ENCODE data around the gene THSD4.

THSD4 gene

DNA sequence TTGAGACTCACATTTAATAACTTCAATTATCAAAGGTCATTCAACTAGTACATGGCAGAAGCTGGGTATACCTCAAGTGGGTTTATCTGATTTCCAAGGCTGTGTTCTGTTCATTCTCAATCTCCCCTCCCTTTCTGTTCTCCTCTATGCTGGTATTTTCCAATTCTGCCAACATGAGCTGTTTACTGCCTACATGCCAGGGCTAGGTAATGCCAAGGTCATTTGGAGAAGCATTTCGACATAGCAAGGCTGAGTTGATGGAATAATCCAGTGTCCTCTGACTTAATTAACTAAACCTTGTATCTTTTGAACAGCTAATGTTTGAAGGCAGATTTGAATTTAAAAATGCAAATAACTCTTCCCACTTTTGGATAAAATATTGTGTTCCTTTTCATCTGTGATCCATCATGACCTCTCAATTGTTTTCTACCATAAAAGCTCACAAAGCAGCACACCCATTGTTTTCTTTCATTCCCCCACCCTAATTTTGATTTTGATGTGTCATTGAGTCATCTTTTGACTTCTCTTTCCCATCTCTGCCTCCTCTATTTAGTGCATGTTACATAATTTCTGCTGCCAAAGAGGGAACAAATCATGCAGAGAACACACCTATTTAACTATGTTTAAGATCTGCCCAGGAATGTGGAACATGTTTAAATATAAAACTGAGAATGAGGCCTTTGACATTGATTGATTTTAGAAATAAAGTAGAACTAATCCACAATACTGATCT, 386.2 kb downstream of the THSD4 start:
- peak; percentile 7 to 24 for DNase-seq (ENCODE audit: low read depth in 1 of 2, low spot score in 1 of 2)
- TF ChIP-seq JUND (IDR thresholded peaks at IDR 0.05; ENCODE audit: low read depth): no peak
- in situ Hi-C loops (cut with HindIII; ENCODE audit: low pct_unique_long_range_greater_than_20kb, low sequenced_read_pairs): no loop called here

DNA sequence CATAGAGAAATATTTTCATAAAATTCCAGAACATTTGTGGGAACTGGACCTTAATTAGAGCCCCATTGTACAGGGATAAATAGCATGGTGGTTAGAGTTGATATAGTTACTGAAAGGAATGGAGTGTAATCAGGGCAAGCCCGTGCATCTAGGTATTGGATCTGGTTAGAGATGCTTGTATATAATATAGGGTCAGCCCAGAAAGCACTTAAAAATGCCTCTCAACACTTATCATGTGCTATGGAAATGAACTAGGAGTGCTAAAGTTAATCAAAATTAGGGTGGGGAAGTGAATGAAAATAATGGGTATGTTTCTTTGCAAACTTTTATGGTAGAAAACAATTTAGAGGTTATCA, 386.8 kb downstream of the THSD4 start:
- in situ Hi-C loops (cut with HindIII; ENCODE audit: low pct_unique_long_range_greater_than_20kb, low sequenced_read_pairs): no loop called here
- no peak for DNase-seq (ENCODE audit: low read depth in 1 of 2, low spot score in 1 of 2)
- no peak for TF ChIP-seq JUND (IDR thresholded peaks at IDR 0.05; ENCODE audit: low read depth)

GRCh38 chr15:71505962-71506361, 390.7 kb downstream of the THSD4 start:
- TF ChIP-seq JUND (IDR thresholded peaks at IDR 0.05; ENCODE audit: low read depth): no peak
- DNase-seq (ENCODE audit: low read depth in 1 of 2, low spot score in 1 of 2): no peak
- in situ Hi-C loops (cut with HindIII; ENCODE audit: low pct_unique_long_range_greater_than_20kb, low sequenced_read_pairs): no loop called here

- in situ Hi-C loops (cut with HindIII; ENCODE audit: low pct_unique_long_range_greater_than_20kb, low sequenced_read_pairs): no loop called here
- DNase-seq (ENCODE audit: low read depth in 1 of 2, low spot score in 1 of 2): no peak
- no peak for TF ChIP-seq JUND (IDR thresholded peaks at IDR 0.05; ENCODE audit: low read depth)
Measured at GRCh38 chr15:71506946-71507345, 391.7 kb downstream of the THSD4 start.

GRCh38 chr15:71508081-71508682, 392.9 kb downstream of the THSD4 start:
- peak; percentile 2 to 72 for DNase-seq (ENCODE audit: low read depth in 1 of 2, low spot score in 1 of 2)
- in situ Hi-C loops (cut with HindIII; ENCODE audit: low pct_unique_long_range_greater_than_20kb, low sequenced_read_pairs): no loop called here
- TF ChIP-seq JUND (IDR thresholded peaks at IDR 0.05; ENCODE audit: low read depth): no peak

DNA sequence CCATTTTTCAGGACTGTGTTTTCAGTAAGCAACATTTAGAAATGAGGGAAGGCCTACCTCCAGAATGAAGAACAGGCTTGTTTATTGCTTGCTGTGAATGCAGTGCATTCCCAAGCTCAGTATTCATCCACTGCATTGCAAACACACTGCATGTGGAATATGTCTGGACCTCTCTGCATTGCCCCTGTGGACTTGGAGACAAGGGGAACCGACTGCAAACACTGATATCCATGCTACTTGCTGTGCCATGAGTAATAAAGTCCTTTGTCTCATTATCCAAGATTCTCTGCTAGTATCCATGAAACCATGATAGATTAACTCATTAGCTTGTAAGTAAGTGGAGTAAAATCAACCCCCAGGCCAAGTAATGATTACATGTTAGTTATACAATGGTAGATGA, 393.9 kb downstream of the THSD4 start:
- TF ChIP-seq JUND (IDR thresholded peaks at IDR 0.05; ENCODE audit: low read depth): no peak
- in situ Hi-C loops (cut with HindIII; ENCODE audit: low pct_unique_long_range_greater_than_20kb, low sequenced_read_pairs): no loop called here
- DNase-seq (ENCODE audit: low read depth in 1 of 2, low spot score in 1 of 2): no peak

DNA sequence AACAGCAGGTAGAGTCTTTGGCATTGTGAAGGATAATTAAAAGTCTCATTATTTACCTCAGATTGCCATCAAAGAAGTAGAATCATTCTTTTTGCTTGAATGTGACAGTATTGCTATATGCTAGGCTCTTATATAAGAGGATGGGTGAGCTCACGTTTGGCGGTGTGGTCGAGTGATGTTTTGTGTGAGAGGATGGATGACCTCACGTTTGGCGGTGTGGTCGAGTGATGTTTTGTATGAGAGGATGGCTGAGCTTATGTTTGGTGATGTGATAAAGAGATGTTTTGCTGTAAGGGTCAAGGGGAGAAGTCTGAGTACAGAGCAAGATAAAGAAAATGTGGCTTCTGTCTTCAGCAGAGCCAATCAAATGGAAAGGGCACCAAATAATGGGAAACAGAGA, 395.5 kb downstream of the THSD4 start:
- TF ChIP-seq JUND (IDR thresholded peaks at IDR 0.05; ENCODE audit: low read depth): no peak
- no peak for DNase-seq (ENCODE audit: low read depth in 1 of 2, low spot score in 1 of 2)
- in situ Hi-C loops (cut with HindIII; ENCODE audit: low pct_unique_long_range_greater_than_20kb, low sequenced_read_pairs): no loop called here

- no peak for TF ChIP-seq JUND (IDR thresholded peaks at IDR 0.05; ENCODE audit: low read depth)
- peak in 1 of 2 experiments; percentile 52 for DNase-seq (ENCODE audit: low read depth in 1 of 2, low spot score in 1 of 2)
- in situ Hi-C loops (cut with HindIII; ENCODE audit: low pct_unique_long_range_greater_than_20kb, low sequenced_read_pairs): no loop called here
Measured at GRCh38 chr15:71511796-71512681, 396.8 kb downstream of the THSD4 start.

DNA sequence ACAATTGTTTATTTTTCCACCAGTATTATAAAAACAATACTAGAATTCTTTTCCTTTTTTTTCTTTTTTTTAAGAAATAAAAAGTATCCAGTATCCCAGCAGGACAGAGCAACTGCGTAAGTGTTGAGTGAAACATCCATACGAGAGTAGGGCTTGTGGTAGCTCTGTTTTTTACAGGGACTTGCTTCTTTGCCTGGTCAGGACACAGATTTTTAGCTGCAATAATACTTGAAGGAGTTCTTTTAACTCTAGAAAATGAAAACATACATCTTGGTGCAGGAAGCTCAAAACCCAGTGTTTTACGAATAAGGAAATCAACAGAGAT, 397.4 kb downstream of the THSD4 start:
- TF ChIP-seq JUND (IDR thresholded peaks at IDR 0.05; ENCODE audit: low read depth): no peak
- in situ Hi-C loops (cut with HindIII; ENCODE audit: low pct_unique_long_range_greater_than_20kb, low sequenced_read_pairs): no loop called here

GRCh38 chr15:71515375-71516186, 400.3 kb downstream of the THSD4 start:
- TF ChIP-seq JUND (IDR thresholded peaks at IDR 0.05; ENCODE audit: low read depth): no peak
- no peak for DNase-seq (ENCODE audit: low read depth in 1 of 2, low spot score in 1 of 2)
- in situ Hi-C loops (cut with HindIII; ENCODE audit: low pct_unique_long_range_greater_than_20kb, low sequenced_read_pairs): no loop called here

More for the DNA sequence above, 397.4 kb downstream of the THSD4 start:
- DNase-seq (ENCODE audit: low read depth in 1 of 2, low spot score in 1 of 2): no peak

GRCh38 chr15:71517751-71518150, 402.5 kb downstream of the THSD4 start:
- DNase-seq (ENCODE audit: low read depth in 1 of 2, low spot score in 1 of 2): no peak
- no peak for TF ChIP-seq JUND (IDR thresholded peaks at IDR 0.05; ENCODE audit: low read depth)
- in situ Hi-C loops (cut with HindIII; ENCODE audit: low pct_unique_long_range_greater_than_20kb, low sequenced_read_pairs): no loop called here

DNA sequence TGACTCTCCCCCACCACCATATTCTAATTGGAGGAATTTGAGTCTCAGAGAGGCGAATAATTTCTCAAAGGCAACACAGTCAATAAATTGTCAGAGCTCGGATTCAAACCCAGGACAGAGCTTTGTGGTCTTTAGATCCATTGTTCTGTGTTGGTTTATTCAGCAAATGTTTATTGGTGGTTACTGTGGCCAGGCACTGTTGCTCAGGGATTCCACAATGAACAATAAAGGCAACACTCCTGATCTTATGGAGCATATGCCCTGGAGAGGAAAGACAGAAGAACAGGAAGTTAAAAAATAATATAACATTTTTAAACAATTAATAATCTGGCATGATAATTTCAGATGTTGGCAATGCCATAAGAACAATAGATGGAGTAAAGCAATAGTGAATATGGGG, 403.4 kb downstream of the THSD4 start:
- in situ Hi-C loops (cut with HindIII; ENCODE audit: low pct_unique_long_range_greater_than_20kb, low sequenced_read_pairs): no loop called here
- TF ChIP-seq JUND (IDR thresholded peaks at IDR 0.05; ENCODE audit: low read depth): no peak
- DNase-seq (ENCODE audit: low read depth in 1 of 2, low spot score in 1 of 2): no peak
